Activated T-helper 1 cell treated with anti-CD3 and anti-CD28 coated beads, Interleukin-12 subunit alpha, Interleukin-12 subunit beta, Interleukin-2, Interleukin-4 antibody, amounts not matched to agents 30 ng/mL and 10 ng/mL and 1 ng/mL, durations not matched to agents 14 hours and 24 hours and 36 hours (primary cell): Measurements from ENCODE around the gene OR8D1. TPM values are rescaled to one million over a fixed set of nuclear protein-coding genes. Genes with fewer than 3 reads are reported as not detected.
"Not testable (repeated sequence)": the region's sequence is repeated elsewhere in the genome, so short reads cannot be mapped to it uniquely, and the experiment has no call there.

ENCODE experiments used
- DNase-seq: peaks from one replicate; pipeline ENCODE4 v3.0.0; 2021; ENCODE audit warnings: low spot score
- H3K27ac Mint-ChIP-seq: one replicate; pipeline ENCODE4 v1.8.0; 2021; ENCODE audit warnings: mild to moderate bottlenecking, mixed read lengths
- H3K27me3 Mint-ChIP-seq: one replicate; pipeline ENCODE4 v1.8.0; 2022; ENCODE audit warnings: mild to moderate bottlenecking, moderate library complexity, mixed read lengths; ENCODE audit not compliant: insufficient read depth
- H3K36me3 Mint-ChIP-seq: one replicate; pipeline ENCODE4 v1.8.0; 2021; ENCODE audit warnings: low read depth, mixed read lengths
- H3K4me1 Mint-ChIP-seq: one replicate; pipeline ENCODE4 v1.8.0; 2021; ENCODE audit warnings: low read depth, mixed read lengths
- H3K4me3 Mint-ChIP-seq: one replicate; pipeline ENCODE4 v1.8.0; 2021; ENCODE audit warnings: mild to moderate bottlenecking, moderate library complexity, mixed read lengths
- H3K9me3 Mint-ChIP-seq: one replicate; pipeline ENCODE4 v1.8.0; 2021; ENCODE audit warnings: mixed read lengths
- intact Hi-C: fragments of 100-400 bp; cut with micrococcal nuclease; formaldehyde crosslinking; loops from one replicate; pipeline ENCODE4 v1.15.1; 2024
- total RNA-seq: library from RNA; stranded (reverse); gene quantifications from 2 replicates; pipeline ENCODE4 v1.2.3, GENCODE V29; 2022

Gene OR8D1
- total RNA-seq, 1 donor from 2014 or later, result not detected

DNA sequence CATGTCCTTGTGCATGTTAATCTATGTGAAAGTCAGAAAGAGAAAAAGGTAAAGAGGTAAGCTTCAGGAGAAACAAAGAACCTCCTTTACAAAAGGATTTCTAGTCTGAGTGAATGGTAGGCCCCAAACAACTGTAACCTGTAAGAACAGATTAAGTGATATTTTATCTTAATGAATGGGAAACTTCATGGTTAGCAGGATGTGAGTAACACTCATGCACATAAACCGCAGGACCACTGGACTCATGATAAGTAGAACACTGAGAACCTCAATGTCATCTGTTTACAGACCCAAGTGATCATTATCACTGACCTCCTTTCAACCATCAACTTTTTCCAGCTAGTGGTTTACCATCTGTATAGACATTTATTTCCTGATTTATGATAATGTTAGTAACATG lies 37.7 kb downstream of the OR8D1 start:
- H3K9me3 Mint-ChIP-seq, result no peaks in the 10 kb centered on the region
- DNase-seq, result no peak
- intact Hi-C loops, result no loop called here
- H3K27me3 Mint-ChIP-seq, result no peaks in the 10 kb centered on the region
- H3K27ac Mint-ChIP-seq, result no peak overlapping the region
- no peak overlapping the region for H3K4me3 Mint-ChIP-seq
- no peaks in the 10 kb centered on the region for H3K36me3 Mint-ChIP-seq
- H3K4me1 Mint-ChIP-seq, result peaks cover 8% of the 10 kb centered on the region

DNA sequence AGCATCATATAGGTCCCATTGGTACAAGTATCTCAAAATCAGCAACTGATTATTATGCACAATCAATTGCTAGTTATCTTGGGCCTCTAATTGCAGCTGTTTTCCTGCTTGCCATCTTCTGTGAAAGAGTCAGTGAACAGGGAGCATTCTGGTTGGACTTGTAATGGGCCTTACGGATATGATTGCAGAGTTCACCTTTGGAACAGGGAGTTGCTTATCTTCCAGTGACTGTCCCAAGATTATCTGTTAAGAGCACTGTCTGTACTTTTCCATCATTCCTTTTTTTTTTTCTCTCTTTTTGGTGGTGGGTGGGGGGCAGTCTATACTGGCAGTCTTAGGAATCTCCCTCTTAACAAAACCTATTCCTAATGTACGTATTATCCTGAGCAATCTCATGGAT lies 39.7 kb downstream of the OR8D1 start:
- Mint-ChIP-seq H3K9me3 (no peaks in the 10 kb centered on the region), H3K36me3 (no peaks in the 10 kb centered on the region), H3K4me3 (no peak overlapping the region), H3K27me3 (no peaks in the 10 kb centered on the region), H3K4me1 (peaks cover 8% of the 10 kb centered on the region), H3K27ac (no peak overlapping the region)
- intact Hi-C loops, result no loop called here
- DNase-seq, result no peak

DNA sequence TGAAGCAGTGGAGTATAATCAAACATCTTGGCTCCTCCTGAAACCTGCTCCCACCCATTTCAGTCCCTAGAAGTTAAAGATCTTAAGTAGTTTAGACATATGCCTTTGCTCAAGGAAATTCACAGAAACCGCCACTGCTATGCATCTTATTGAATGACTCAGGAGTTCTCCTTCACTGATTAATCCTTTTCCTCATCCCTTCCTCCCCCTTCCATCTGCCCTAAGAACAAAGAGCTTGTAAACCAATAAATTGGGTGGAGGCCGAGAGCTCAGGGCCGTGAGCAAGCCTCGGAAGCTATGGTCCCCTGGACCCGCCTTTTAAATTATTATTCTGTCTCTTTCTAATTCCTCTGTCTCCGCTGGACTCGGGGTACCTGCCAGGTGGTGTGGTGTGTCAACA lies 42.9 kb downstream of the OR8D1 start:
- DNase-seq, H3K27me3 Mint-ChIP-seq, H3K4me1 Mint-ChIP-seq, H3K4me3 Mint-ChIP-seq, H3K9me3 Mint-ChIP-seq, H3K36me3 Mint-ChIP-seq, H3K27ac Mint-ChIP-seq, intact Hi-C loops: not testable (repeated sequence)

DNA sequence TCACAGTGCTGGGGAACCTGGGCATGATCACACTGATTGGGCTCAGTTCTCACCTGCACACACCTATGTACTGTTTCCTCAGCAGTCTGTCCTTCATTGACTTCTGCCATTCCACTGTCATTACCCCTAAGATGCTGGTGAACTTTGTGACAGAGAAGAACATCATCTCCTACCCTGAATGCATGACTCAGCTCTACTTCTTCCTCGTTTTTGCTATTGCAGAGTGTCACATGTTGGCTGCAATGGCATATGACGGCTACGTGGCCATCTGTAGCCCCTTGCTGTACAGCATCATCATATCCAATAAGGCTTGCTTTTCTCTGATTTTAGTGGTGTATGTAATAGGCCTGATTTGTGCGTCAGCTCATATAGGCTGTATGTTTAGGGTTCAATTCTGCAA lies 48.7 kb downstream of the OR8D1 start:
- H3K27ac Mint-ChIP-seq, intact Hi-C loops, H3K4me3 Mint-ChIP-seq, H3K27me3 Mint-ChIP-seq, H3K4me1 Mint-ChIP-seq, H3K9me3 Mint-ChIP-seq, H3K36me3 Mint-ChIP-seq, DNase-seq: not testable (repeated sequence)

DNA sequence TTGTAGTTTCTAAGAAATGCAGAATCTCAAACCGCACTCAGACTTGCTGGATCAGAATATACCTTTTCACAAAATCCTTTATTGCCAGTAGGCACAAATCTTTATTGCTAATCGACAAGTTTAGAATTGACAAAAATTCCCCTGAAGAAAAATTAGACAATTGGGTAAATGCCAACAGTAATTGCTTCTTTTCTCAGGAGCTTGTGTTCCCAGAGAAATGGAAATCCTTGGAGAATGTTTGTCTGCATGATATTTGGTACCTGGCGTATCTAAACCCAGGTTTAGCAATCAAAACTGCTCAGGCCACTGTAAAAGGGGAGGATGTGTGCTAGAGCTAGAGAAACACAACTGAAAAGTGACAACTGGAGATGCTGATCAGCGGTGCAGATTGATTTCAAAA lies 57.7 kb downstream of the OR8D1 start, which contains the start of gene OR8G5:
Gene OR8G5, plus strand, starts transcription at position 301 of the 400 bp plus-strand sequence. CDS start 8,556 bp downstream, outside the sequence.
- Mint-ChIP-seq H3K4me3 (no peak within 1 kb of the TSS), H3K27ac (no peak within 1 kb of the TSS)
- no peak for DNase-seq

More for the DNA sequence above, 57.7 kb downstream of the OR8D1 start, which contains the start of gene OR8G5:
- H3K9me3 Mint-ChIP-seq, result no peaks in the 10 kb centered on the region
- H3K4me1 Mint-ChIP-seq, result no peaks in the 10 kb centered on the region
- intact Hi-C loops, result no loop called here
- H3K36me3 Mint-ChIP-seq, result no peaks in the 10 kb centered on the region
- H3K27me3 Mint-ChIP-seq, result no peaks in the 10 kb centered on the region

Other genes starting within 250 kb of the OR8D1 start
- 7.9 and 8.0 TPM in 2 replicates for gene VWA5A, start 198.5 kb downstream of the OR8D1 start, total RNA-seq
- not detected in 2 replicates for gene OR10D3, start 130.6 kb downstream of the OR8D1 start, total RNA-seq
- not detected in 2 replicates for gene OR8G1, start 72.9 kb downstream of the OR8D1 start, total RNA-seq
- not detected in 2 replicates for gene OR8G5, start 57.6 kb downstream of the OR8D1 start, total RNA-seq
- gene OR8D2, start 6.2 kb upstream of the OR8D1 start, total RNA-seq, result not detected in 2 replicates
- gene OR8B2, start 70.5 kb upstream of the OR8D1 start, total RNA-seq, result not detected in 2 replicates
- not detected in 2 replicates for gene OR8B3, start 85.1 kb upstream of the OR8D1 start, total RNA-seq
- gene OR8B4, start 110.9 kb upstream of the OR8D1 start, total RNA-seq, result not detected in 2 replicates
- gene OR8B8, start 131.7 kb upstream of the OR8D1 start, total RNA-seq, result not detected in 2 replicates
- not detected in 2 replicates for gene OR8B12, start 229.7 kb upstream of the OR8D1 start, total RNA-seq